GM23248 (cell line): Measurements from ENCODE around the gene LRBA.

Source experiments
- EZH2 ChIP-seq: fragments of 200-600 bp; sonication (generic); IDR thresholded peaks from 2 replicates; pipeline ENCODE4 v1.6.1; 2018; ENCODE audit warnings: antibody characterized with exemption, mild to moderate bottlenecking; ENCODE audit not compliant: insufficient read depth, poor library complexity, severe bottlenecking
- EZH2phosphoT487 ChIP-seq: fragments of 200-600 bp; sonication (generic); IDR thresholded peaks from 2 replicates; pipeline ENCODE4 v1.6.1; 2018; ENCODE audit warnings: antibody characterized with exemption, moderate library complexity, mild to moderate bottlenecking, low read depth; ENCODE audit not compliant: insufficient read depth

GRCh38 chr4:150419939-150420338, 595.1 kb downstream of the LRBA start:
- TF ChIP-seq EZH2: no peak
- no peak for TF ChIP-seq EZH2phosphoT487
